GM18907 (cell line): ENCODE data around the gene INTS4.
A peak's percentile ranks its signal among the peaks of the same experiment; 100 is the strongest.
"Not testable (repeated sequence)": the region's sequence is repeated elsewhere in the genome, so short reads cannot be mapped to it uniquely, and the experiment has no call there.

Source experiments
- ATAC-seq: cut with Tn5 transposase; IDR thresholded peaks from one replicate; pipeline ENCODE4 v1.9.1; 2021; ENCODE audit warnings: mild to moderate bottlenecking, moderate library complexity; ENCODE audit not compliant: unreplicated experiment

Gene INTS4

DNA sequence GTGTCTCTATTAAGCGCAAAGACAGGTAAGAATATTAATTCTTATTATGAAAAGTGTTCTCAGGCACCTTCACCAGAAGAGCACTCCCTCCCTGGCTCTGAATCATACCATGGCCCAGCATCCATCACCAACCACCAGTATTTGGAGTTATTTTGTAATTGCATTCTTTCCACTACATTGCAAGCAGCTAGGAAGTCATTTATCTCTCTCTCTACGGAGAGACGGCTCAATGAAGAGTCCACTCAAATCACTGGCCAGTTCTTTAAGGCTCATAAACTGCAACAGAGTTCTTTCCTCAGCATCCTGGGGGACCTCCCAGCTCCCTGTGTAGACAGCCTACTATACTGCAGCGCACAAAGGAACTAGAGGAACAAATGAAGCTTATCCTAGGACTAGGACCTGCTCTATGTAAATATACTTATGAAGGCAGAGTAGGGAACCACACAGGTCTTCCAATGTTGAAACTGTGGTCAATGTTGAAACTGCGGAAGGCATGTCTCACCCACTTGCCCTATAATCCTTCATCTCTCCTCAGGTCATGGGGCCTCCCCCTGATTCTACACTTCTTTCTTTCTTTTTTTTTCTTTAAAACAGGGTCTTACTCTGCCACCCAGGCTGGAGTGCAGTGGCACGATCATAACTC is 110.2 kb downstream of the INTS4 start:
- no peak for ATAC-seq

- ATAC-seq, result no peak
These were observed 110.7 kb downstream of the INTS4 start for GRCh38 chr11:77883775-77884174.

DNA sequence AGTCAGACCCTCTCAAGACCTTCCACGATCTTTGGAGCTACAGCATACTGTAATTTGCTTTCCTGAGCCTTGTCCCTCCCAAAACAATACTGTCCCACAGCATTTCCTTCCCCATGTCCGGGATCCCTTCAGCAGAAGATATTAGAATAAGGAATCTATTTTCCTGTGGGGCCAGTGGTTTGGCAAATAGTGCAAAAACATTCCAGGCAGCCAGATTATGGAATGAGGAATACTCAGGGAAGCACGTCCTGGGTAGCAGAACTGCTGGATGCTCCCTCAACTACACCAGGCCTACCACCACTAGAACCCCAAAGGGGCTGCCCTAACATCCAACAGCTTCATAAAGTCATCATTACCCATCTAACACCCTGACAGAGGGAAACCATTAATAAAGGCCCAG is 112.1 kb downstream of the INTS4 start:
- no peak for ATAC-seq

DNA sequence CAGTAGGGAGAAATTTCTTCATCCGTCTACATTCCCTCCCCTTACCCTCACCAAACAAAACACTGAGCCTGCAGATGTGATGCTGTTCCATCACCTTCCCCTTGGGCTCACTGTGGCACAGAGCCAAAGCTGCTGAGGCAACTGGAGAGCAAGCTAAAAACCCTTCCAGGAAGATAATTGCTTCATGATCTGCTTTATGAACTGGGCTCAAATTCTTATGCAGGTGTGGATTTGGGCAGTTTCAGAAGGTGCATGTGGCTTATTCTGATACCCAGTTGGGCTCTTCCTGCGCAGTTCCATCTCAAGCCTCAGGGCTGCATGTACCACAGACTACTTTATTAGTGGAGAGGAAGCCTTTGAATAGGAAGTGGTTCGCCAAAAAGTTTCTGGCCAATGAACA is 115.2 kb downstream of the INTS4 start:
- peak; percentile 72 for ATAC-seq

GRCh38 chr11:77878247-77878646 is 116.2 kb downstream of the INTS4 start:
- ATAC-seq, result not testable (repeated sequence)

DNA sequence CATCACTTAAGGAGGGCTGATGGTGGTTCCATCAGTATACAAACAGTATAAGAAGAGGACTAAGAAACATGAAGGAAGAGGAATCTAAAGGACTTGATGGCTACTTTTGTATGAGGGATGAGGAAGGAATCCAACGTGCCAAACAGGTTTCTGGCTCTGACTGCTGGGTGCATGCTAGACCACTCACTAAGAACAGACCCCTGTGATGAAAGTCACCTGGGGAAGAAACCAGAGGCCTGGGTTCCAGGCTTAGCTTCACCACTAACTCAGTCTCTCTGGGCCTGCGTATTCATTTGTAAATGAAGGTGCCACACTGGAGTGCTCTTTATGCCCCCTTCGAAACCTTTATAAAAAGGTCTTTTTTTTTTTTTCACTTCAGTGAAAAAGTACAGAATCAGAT is 118.4 kb downstream of the INTS4 start:
- no peak for ATAC-seq

DNA sequence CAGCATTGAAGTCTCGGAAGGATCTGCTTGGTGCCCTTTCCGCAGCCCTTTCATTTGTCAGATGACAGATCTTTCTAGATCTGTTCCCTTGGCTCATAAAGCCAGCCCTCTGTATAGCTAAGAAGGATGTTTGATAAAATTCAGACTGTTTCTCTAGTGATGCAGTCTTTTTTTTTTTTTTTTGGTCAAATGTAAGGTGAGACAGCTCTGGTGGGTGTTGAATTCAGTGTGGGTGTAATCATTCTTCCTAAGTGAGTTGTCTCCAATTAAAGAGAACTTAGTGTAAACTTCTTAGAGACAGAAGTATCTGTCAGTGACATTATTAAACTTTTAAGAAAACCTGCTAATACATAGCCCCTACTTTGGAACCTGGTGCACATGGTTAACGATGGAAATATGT is 120.3 kb downstream of the INTS4 start:
- no peak for ATAC-seq

DNA sequence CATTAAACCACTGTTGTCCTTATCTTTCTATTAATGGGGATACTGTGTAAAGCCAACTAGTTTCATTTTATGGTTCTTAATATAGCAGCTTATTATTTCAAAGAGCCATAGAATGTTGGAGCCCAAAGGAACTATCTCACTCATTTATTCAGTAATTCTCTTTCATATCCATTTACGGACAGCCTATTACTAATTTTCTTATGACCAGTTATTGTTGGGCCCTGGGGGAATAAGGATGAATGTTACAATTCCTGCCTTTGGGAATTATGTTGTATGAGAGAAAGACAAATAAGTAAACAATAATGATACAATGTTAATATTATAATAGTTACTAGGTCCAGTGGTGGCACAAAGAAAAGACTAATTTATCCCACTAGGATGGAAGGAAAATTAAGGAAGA is 121.1 kb downstream of the INTS4 start:
- ATAC-seq, result no peak

DNA sequence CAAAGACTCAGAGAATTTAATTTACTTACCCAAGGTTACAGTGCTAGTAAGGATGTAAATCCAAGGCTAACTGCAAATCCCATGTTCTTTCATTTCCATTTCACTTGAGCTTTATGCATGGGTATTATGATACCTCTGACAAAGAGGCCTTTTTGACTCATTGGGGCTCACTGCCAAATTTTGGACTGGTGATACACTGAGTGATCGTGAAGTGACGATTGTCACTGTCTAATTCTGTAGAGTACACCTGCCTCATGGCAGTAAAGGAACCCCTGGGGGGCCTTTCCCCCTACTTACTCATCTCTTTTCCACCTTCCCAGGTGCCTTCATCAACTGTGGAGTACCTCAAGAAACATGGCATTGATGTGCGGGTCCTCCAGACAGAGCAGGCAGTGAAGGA is 122.6 kb downstream of the INTS4 start:
- no peak for ATAC-seq

DNA sequence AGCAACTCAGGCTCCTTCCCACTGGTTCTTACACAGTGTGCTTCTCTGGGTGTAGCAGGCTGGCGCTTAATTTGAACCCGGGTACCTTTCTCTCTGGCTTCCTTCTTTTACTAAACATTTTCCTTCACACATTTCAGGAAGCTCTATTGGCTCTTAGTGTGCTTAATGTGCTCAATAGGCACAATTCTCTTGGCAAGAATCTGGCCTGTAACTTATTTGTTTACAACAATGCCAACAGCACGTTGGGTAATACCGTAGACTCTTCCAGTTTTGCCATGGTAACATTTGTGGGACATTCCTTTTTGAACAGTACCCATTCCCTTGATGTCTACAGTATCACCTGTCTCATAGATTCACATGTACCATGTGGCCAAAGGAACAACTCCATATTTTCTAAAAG is 125.7 kb downstream of the INTS4 start:
- no peak for ATAC-seq

GRCh38 chr11:77866336-77866735 is 128.1 kb downstream of the INTS4 start:
- ATAC-seq, result no peak

DNA sequence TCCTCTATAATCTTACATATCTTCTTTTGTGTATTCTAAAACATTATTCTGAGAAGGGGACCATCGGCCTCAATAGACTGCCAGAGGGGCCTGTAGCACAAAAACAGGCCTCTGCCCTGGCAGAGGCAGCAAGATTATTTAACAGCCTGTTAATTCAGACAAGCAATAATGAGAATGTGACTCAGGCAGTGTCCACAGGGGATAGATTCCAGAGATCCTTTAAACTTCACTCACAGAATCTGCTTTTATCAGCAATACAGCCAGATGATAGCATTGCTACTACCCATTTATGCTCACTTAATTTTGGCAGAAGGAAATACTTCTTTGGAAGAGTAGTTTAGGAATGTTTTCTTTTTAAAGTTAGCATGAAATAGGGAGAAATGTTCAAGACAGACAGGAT is 128.7 kb downstream of the INTS4 start:
- no peak for ATAC-seq

GRCh38 chr11:77861444-77861843 is 133.0 kb downstream of the INTS4 start:
- not testable (repeated sequence) for ATAC-seq

DNA sequence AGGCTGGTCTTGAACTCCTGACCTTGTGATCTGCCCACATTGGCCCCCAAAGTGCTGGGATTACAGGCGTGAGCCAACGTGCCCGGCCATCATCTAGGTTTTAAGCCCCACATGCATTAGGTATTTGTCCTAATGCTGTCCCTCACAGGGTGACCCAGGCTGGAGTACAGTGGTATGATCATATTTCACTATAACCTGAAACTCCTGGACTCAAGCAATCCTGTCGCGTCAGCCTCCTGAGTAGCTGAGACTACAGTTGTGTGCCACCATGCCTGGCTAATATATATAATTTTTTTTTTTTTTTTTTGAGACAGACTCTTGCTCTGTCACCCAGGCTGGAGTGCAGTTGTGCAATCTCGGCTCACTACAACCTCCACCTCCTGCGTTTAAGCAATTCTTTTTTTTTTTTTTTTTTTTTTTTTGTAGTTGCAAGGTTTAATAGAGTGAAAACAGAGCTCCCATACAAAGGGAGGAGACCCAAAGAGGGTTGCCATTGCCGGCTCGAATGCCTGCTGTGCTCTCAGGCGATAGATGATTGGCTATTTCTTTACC is 136.5 kb downstream of the INTS4 start:
- not testable (repeated sequence) for ATAC-seq

GRCh38 chr11:77854838-77855237 is 139.6 kb downstream of the INTS4 start:
- ATAC-seq, result no peak

DNA sequence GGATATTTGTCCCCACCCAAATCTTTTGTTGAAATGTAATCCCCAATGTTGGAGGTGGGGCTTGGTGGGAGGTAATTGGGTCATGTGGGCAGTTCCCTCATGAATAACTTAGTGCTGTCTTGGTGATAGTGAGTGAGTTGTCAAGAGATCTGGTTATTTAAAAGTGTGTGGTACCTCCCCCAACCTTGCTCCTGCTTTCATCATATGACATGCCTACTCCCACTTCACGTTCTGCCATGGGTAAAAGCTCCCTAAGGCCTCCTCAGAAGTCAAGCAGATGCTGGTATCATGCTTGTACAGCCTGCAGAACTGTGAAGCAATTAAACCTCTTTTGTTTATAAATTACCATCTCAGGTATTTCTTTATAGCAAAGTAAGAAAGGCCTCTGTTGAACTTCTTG is 143.0 kb downstream of the INTS4 start:
- ATAC-seq, result no peak

GRCh38 chr11:77843700-77844099 is 150.8 kb downstream of the INTS4 start:
- ATAC-seq, result not testable (repeated sequence)

- ATAC-seq, result no peak
These were observed 151.9 kb downstream of the INTS4 start for GRCh38 chr11:77842441-77843121.

- no peak for ATAC-seq
These were observed 161.2 kb downstream of the INTS4 start for GRCh38 chr11:77833302-77833701.

- ATAC-seq, result no peak
These were observed 165.5 kb downstream of the INTS4 start for GRCh38 chr11:77828926-77829325.
